Endodermal cell (in vitro differentiated cells): ENCODE results near the gene RGS3. TPM values are rescaled to one million over a fixed set of nuclear protein-coding genes. Genes with fewer than 3 reads are reported as not detected.
A peak's percentile ranks its signal among the peaks of the same experiment; 100 is the strongest.

ENCODE experiments used
- DNase-seq: peaks from one replicate; pipeline ENCODE4 v3.0.0-alpha.2; 2017
- H3K27ac ChIP-seq: 2 replicates; pipeline ENCODE4 v1.5.1; 2013; ENCODE audit warnings: mild to moderate bottlenecking, low read depth, low read length, moderate library complexity
- H3K27me3 ChIP-seq: 2 replicates; pipeline ENCODE4 v1.6.1; 2013; ENCODE audit warnings: mild to moderate bottlenecking, low read length, moderate library complexity; ENCODE audit not compliant: insufficient read depth, control insufficient read depth, poor library complexity, severe bottlenecking
- H3K36me3 ChIP-seq: 2 replicates; pipeline ENCODE4 v1.7.0; 2013; ENCODE audit warnings: mild to moderate bottlenecking, low read length, moderate library complexity; ENCODE audit not compliant: control insufficient read depth, insufficient read depth
- H3K4me1 ChIP-seq: one replicate; pipeline ENCODE4 v1.7.0; 2013; ENCODE audit warnings: low read length; ENCODE audit not compliant: control insufficient read depth, insufficient read depth
- H3K4me3 ChIP-seq: 2 replicates; pipeline ENCODE4 v1.5.1; 2013; ENCODE audit warnings: mild to moderate bottlenecking, low read length, moderate library complexity
- H3K9ac ChIP-seq: 2 replicates; pipeline ENCODE4 v1.6.1; 2013; ENCODE audit warnings: mild to moderate bottlenecking, low read length, moderate library complexity; ENCODE audit not compliant: poor library complexity, severe bottlenecking; ENCODE audit errors: extremely low read depth
- H3K9me3 ChIP-seq: 2 replicates; pipeline ENCODE4 v1.6.1; 2013; ENCODE audit warnings: mild to moderate bottlenecking, low read length, moderate library complexity; ENCODE audit not compliant: control insufficient read depth
- H3K27ac Mint-ChIP-seq: 2 replicates; pipeline ENCODE4 v1.8.0; 2020; ENCODE audit warnings: mixed read lengths
- H3K27me3 Mint-ChIP-seq: 2 replicates; pipeline ENCODE4 v1.8.0; 2021; ENCODE audit warnings: mild to moderate bottlenecking, mixed read lengths; ENCODE audit not compliant: insufficient read depth
- H3K36me3 Mint-ChIP-seq: 2 replicates; pipeline ENCODE4 v1.8.0; 2020; ENCODE audit warnings: low read depth, mixed read lengths
- H3K4me1 Mint-ChIP-seq: 2 replicates; pipeline ENCODE4 v1.8.0; 2020; ENCODE audit warnings: mixed read lengths
- H3K4me3 Mint-ChIP-seq: 2 replicates; pipeline ENCODE4 v1.8.0; 2020; ENCODE audit warnings: mild to moderate bottlenecking, moderate library complexity, mixed read lengths
- H3K9me3 Mint-ChIP-seq: 2 replicates; pipeline ENCODE4 v1.8.0; 2020; ENCODE audit warnings: mild to moderate bottlenecking, mixed read lengths
- WGBS, 2 experiments: methylation state at CpG; one replicate each; pipeline versions ENCODE4 v1.1.5 to v1.1.7; 2013; ENCODE audit warnings: missing lambda C conversion rate in 2 of 2, mixed read lengths in 1 of 2; ENCODE audit not compliant: insufficient coverage in 1 of 2, insufficient read length in 1 of 2; 5-methylcytosine and 5-hydroxymethylcytosine counted together
- total RNA-seq, 2 donors: library from RNA; stranded (reverse); fragmentation: NEBNext Ultra II Directional in 1 of 2; extraction: Animal tissue kit (Norgen Biotek cat#: 25700) in 1 of 2; gene quantifications; 2 replicates in 1 of 2; 3 replicates in 1 of 2; pipeline ENCODE4 v1.2.1, GENCODE V29; 2021
- TF ChIP-seq, protein P1 (sequence below): fragments of 200-600 bp; sonication (generic); conservative IDR thresholded peaks from 2 replicates; pipeline ENCODE4 v1.5.0; 2021; ENCODE audit warnings: antibody characterized with exemption, mild to moderate bottlenecking

RGS3 gene
- total RNA-seq, 2 donors from 2014 or later: 20.7 to 40.3 TPM

DNA sequence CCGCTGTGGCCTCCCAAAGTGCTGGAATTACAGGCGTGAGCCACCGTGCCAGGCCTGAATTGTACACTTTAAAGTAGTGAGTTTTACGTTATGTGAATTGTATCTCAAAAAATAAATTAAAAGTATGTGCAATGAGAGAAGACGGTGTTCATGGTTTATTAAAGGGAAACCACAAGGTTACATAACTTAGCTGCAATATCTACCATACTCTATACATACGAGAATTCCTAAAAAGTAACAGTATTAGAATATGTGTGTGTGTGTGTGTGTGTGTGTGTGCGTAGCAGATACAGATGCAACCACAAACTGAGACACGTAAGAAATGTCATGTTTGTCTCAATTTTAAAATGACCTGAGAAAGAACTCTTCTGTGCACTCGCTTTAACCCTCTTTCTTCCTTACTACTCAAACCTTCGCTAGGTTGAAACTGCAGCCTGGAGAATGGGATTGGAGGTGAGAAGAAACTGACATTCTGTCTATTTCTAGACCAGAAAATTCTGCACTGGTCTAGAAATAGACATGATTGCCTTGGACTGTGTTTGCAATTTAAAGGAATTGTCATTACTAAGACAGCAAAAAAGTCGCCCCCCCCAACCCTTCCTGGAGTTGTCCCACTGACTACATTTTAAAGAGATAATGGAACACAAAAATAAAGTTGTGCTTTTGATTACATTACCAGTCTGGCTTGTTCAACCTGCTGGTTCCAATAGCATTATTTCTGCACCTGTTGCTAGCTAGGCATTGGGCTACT, 167.0 kb downstream of the RGS3 start:
- 89 to 90% methylated on average over 6 to 9 of the region's 11 CpGs for WGBS, 2 experiments
- H3K27ac ChIP-seq: no peak overlapping the region
- H3K36me3 Mint-ChIP-seq: no peaks in the 10 kb centered on the region
- H3K4me1 Mint-ChIP-seq: peaks cover 36% of the 10 kb centered on the region
- H3K27ac Mint-ChIP-seq: no peak overlapping the region
- DNase-seq: no peak
- H3K27me3 Mint-ChIP-seq: peaks cover 6% of the 10 kb centered on the region
- H3K4me3 Mint-ChIP-seq: no peak overlapping the region
- H3K9ac ChIP-seq: no peak overlapping the region
- H3K9me3 Mint-ChIP-seq: no peaks in the 10 kb centered on the region
- H3K4me3 ChIP-seq: no peak overlapping the region
- TF ChIP-seq, protein P1, sequence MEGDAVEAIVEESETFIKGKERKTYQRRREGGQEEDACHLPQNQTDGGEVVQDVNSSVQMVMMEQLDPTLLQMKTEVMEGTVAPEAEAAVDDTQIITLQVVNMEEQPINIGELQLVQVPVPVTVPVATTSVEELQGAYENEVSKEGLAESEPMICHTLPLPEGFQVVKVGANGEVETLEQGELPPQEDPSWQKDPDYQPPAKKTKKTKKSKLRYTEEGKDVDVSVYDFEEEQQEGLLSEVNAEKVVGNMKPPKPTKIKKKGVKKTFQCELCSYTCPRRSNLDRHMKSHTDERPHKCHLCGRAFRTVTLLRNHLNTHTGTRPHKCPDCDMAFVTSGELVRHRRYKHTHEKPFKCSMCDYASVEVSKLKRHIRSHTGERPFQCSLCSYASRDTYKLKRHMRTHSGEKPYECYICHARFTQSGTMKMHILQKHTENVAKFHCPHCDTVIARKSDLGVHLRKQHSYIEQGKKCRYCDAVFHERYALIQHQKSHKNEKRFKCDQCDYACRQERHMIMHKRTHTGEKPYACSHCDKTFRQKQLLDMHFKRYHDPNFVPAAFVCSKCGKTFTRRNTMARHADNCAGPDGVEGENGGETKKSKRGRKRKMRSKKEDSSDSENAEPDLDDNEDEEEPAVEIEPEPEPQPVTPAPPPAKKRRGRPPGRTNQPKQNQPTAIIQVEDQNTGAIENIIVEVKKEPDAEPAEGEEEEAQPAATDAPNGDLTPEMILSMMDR: no peak
- H3K27me3 ChIP-seq: no peaks in the 10 kb centered on the region
- H3K9me3 ChIP-seq: no peaks in the 10 kb centered on the region
- peaks cover 21% of the 10 kb centered on the region for H3K4me1 ChIP-seq
- no peaks in the 10 kb centered on the region for H3K36me3 ChIP-seq

DNA sequence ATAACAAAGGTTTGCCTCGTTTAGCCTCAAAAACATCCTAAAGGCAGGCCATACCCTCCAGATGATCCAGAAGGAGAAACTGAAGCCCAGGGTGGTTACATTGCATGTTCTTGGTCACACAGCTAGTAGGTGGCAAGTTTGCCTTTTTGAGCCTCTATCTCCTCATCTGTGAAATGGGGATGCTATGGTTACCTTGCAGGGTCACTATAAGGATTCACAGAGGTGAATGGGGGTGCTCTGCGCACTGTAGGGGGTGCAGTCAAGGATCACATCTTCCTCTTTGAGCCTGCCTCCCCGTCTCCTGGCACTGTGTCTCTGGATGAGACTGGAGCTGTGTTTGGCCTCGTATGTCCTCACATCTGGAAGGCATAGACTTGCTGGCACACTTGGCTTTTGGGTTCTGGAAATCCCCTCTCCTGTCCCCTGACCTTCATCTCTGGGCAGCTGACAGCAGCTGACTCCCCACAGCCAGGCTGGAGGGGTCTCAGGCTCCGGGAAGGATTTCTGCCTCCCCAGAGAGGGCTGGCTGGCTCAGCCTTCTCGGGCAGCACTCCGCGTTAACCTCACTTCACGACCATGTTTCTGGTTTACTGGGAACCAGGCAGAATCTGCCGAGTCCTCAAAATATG, 167.7 kb downstream of the RGS3 start:
- TF ChIP-seq, protein P1: no peak
- DNase-seq: peak; percentile 51
- no peaks in the 10 kb centered on the region for H3K9me3 ChIP-seq
- peaks cover 26% of the 10 kb centered on the region for H3K4me1 ChIP-seq
- H3K4me3 ChIP-seq: no peak overlapping the region
- H3K4me1 Mint-ChIP-seq: peaks cover 42% of the 10 kb centered on the region
- no peak overlapping the region for H3K27ac ChIP-seq
- H3K36me3 ChIP-seq: no peaks in the 10 kb centered on the region
- H3K27ac Mint-ChIP-seq: no peak overlapping the region
- no peaks in the 10 kb centered on the region for H3K36me3 Mint-ChIP-seq
- H3K27me3 Mint-ChIP-seq: peaks cover 6% of the 10 kb centered on the region
- H3K27me3 ChIP-seq: no peaks in the 10 kb centered on the region
- no peak overlapping the region for H3K4me3 Mint-ChIP-seq
- H3K9me3 Mint-ChIP-seq: no peaks in the 10 kb centered on the region
- 89 to 90% methylated on average over 9 to 10 of the region's 10 CpGs for WGBS, 2 experiments
- H3K9ac ChIP-seq: no peak overlapping the region

DNA sequence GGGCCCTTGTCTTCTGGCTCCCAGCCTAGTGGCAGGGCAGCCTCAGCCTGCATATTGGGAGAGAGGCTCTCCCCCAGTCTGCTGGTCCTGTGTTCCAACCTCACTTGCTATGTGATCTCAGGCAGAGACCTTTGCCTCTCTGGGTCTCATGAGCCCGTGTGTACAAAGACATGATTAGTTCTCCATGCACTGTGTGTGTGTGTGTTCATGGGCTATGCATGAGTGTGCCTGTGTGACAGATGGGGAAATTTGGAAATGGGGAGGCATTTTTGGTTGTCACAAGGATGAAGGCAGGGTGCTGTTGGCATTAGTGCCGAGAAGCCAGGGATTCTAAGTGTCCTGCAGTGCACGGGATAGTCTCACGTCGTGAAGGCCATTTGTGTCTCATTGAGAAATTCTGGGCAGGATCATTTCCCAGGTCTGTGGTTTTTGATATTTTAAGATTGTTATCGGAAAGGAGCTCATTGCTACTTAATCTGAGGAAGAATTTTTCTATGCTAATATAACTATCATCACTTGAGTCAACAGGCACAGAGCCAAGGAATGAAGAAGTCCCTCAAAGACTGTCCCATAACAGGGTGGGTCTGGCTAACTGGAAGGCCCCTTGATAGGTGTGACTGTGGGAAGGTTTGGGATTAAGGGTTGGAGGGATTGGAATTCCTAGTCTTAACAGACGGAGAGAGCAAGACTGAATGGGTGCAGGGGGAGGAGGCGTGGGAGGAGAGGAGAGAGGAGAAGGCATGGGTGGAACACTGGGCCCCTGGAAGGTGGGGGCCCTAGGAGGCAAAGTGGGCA, 168.5 kb downstream of the RGS3 start:
- H3K36me3 ChIP-seq: no peaks in the 10 kb centered on the region
- Mint-ChIP-seq H3K4me3 (no peak overlapping the region), H3K9me3 (no peaks in the 10 kb centered on the region), H3K4me1 (peaks cover 43% of the 10 kb centered on the region), H3K27me3 (peaks cover 4% of the 10 kb centered on the region), H3K36me3 (no peaks in the 10 kb centered on the region), H3K27ac (no peak overlapping the region)
- H3K9ac ChIP-seq: no peak overlapping the region
- H3K27ac ChIP-seq: no peak overlapping the region
- TF ChIP-seq, protein P1: no peak
- peak; percentile 46 for DNase-seq
- 80% methylated on average over 6 to 8 of the region's 8 CpGs for WGBS, 2 experiments
- H3K4me3 ChIP-seq: no peak overlapping the region
- no peaks in the 10 kb centered on the region for H3K27me3 ChIP-seq
- no peaks in the 10 kb centered on the region for H3K9me3 ChIP-seq
- peaks cover 26% of the 10 kb centered on the region for H3K4me1 ChIP-seq
